RCC 7860 (cell line): Measurements from ENCODE around the gene NDN.

Source experiments
- DNase-seq: peaks from one replicate; pipeline ENCODE4 v3.0.0-alpha.2; 2015; ENCODE audit warnings: low spot score
- FAIRE-seq: peaks from 2 replicates; lab custom pipeline; 2012; peaks lifted over from hg19 to GRCh38; lab: Jason Lieb, UNC

Gene NDN

DNA sequence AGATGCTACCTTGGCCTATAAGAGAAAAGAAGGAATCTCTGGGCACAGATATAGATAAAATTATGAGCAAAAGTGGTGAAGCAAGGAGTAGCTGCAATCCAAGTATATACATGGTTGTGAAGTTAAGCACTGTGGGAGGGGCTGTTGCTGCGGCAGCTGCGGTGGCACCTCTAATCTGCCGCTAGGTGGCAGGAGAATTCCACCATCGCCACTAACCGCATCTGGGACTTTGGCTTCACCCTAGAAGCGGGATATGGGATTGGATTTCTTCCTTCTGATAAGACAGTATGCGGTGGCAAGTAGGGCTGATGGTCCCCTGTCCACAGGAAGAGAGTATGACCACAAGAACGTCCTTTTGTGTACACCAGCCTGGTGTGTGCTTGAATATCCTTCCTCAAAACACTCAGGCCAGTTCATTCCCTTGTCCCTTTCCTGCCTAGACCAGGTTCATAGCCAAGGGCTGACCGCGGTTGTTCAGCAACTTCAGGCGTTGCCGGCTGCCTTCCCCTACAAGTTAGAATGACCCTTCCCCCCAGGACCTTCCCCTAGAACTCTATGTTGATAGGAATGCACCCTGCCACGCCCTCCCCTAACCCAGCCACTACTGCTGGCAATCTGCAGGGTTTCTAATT is 44.6 kb downstream of the NDN start:
- no peak for FAIRE-seq

More for the DNA sequence above, 44.6 kb downstream of the NDN start:
- DNase-seq = peak; percentile 34
